8988T (cell line): ENCODE data around the gene DHRS11.

Experiments used
- DNase-seq: peaks from one replicate; pipeline ENCODE4 v3.0.0; 2011

The DHRS11 gene, protein sequence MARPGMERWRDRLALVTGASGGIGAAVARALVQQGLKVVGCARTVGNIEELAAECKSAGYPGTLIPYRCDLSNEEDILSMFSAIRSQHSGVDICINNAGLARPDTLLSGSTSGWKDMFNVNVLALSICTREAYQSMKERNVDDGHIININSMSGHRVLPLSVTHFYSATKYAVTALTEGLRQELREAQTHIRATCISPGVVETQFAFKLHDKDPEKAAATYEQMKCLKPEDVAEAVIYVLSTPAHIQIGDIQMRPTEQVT

DNA sequence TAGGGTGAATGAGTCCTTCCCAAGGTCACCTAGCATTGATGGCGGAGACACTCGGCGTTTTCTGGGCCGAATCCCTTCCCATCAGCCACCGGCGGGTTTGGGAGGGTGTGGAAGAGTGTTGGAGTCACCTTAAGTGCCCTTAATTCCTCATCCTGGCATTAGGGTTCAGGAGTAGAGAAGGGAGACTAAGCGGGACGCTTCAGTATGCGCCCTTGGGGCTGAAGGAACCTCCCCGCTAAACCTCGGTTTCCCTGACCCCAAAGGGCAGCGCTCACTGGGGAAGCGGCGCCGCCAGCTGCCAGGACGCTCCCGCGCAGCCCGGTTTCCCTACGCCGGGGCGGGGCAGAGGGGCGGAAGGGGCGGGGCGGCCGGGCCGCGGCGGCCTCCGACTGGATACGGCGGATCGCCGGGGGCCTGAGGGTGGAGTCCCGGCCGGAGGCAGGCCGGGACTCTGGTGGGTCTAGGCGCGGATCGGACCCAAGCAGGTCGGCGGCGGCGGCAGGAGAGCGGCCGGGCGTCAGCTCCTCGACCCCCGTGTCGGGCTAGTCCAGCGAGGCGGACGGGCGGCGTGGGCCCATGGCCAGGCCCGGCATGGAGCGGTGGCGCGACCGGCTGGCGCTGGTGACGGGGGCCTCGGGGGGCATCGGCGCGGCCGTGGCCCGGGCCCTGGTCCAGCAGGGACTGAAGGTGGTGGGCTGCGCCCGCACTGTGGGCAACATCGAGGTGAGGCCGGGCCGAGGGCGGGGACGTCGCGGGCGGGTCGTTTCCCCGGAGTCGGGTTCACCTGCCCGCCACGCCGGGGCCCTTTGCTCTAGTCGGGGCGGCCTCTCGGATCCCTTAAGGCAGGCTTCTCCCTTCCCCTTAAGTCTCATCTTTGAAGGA is at the start of gene DHRS11:
Gene DHRS11, plus strand, starts transcription at position 446 of the 882 bp plus-strand sequence. Its CDS starts 131 bp downstream, at position 577.
- DNase-seq, result peak; percentile 86

DNA sequence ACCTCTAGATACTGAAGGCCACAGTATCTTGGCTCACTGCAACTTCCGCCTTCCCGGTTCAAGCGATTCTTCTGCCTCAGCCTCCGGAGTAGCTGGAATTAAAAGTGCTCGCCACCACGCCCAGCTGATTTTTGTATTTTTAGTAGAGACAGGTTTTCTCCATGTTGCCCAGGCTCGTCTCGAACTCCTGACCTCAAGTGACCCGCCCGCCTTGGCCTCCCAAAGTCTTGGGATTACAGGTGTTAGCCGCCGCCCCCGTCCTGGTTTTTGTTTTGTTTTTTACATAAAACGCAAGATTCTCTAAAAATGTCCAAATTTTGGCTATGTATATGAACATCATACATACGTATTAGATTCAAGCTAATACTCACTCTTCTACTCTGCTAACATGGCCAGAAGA is 48.9 kb upstream of the DHRS11 start:
- no peak for DNase-seq

- DNase-seq, result no peak
Observed at GRCh38 chr17:36544044-36544306, 47.7 kb upstream of the DHRS11 start.

- DNase-seq, result peak; percentile 54
Observed at GRCh38 chr17:36544307-36545076, 47.2 kb upstream of the DHRS11 start, which contains the start of gene GGNBP2. Gene GGNBP2 (plus strand): TSS chr17:36544919. CDS start chr17:36545725, 806 bp downstream.

DNA sequence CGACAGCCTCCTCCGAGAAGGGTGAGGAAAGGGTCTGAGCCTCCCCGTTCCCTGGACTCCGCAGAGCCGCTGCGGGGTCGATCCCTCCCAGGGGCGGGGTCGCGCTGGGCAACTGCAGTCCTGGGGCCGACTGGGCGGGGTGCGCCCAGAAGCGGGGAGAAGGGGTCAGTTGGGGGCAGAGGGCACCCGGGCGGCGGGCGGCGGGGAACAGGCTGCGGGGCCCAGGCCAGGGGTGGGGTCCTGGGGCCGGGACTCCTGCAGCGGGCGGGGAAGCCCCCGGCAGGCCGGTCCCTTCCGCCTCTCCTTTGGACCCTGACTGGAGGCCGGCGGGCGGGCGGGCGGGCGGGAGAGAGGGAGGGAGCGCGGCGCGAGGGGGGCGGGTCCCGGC is 46.6 kb upstream of the DHRS11 start:
- no peak for DNase-seq

GRCh38 chr17:36545465-36546417 is 45.9 kb upstream of the DHRS11 start:
- peak; percentile 68 for DNase-seq

- no peak for DNase-seq
Observed at GRCh38 chr17:36546418-36547093, 45.1 kb upstream of the DHRS11 start.

DNA sequence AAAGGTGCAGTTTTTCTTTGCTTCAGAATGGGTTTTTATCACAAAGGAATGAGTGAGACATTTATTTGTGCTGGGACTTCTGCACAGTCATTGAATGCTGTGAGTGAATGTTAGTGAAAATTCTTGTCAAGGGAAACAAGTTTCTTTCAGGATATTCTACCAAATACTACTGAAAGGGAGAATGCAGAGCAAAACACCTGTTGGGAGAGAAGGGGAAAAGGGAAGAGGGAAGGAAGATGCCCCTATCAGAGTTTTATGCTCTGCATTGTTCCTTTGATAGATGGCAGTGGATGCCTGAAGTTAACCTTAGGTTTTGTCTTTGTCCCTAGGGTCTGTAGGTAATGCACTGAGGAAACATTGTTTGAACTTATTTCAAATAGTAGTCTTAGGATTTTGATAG is 43.9 kb upstream of the DHRS11 start:
- DNase-seq, result no peak

DNA sequence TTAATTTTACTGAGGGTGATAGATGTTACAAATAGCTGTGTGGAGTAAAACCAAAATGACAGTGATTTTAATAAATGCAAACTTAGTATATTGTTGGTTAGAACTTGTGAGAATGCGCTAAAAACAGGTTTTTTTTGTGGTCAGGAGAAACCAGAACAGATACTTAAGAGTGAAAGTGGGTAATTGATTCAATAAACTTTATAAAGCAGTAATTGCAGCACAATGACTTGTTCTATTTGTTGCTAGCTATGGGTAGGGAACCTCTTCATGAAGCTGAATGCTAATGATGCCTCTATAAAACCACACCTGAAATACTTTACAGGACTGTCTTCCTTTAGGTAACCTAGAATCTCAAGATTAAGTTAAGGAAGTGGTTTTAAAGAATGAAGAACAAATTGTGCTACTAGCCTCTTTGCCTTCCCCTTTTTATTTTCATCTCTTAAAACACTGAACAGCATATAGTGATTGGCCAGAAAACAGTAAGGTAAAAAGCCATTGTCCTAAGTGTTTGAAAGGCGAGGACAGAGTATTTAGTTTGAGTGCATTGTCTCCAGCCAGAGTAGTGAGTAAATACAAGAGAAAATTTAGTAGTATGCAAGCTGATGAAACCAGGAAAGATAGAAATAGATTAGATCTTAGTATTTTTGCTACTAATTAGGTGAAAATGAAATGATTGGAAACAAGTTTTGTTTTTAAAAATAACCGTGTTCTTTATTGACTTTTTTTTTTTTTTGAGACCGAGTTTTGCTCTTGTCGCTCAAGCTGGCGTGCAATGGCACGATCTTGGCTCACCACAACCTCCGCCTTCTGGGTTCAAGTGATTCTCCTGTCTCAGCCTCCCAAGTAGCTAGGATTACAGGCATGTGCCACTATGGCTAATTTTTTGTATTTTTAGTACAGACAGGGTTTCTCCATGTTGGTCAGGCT is 40.9 kb upstream of the DHRS11 start:
- no peak for DNase-seq

DNA sequence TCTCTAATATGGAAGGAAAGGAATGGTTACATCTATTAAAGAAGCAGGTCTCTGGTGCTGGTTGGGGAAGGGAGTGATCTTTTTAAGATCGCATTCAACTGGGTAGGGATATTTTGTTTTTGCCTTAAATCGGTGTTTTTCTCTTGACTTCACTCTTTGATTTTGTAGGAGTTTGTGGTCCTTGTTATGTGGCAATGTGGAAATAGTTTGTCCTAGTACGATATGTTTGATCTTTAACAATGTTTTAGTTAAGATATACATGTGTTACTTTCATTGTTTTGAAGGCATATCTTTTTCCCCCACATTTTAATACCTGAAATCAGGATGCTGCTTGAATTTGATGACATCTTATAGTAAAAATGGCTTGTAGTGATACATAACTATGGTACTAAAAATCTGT is 38.2 kb upstream of the DHRS11 start:
- no peak for DNase-seq

DNA sequence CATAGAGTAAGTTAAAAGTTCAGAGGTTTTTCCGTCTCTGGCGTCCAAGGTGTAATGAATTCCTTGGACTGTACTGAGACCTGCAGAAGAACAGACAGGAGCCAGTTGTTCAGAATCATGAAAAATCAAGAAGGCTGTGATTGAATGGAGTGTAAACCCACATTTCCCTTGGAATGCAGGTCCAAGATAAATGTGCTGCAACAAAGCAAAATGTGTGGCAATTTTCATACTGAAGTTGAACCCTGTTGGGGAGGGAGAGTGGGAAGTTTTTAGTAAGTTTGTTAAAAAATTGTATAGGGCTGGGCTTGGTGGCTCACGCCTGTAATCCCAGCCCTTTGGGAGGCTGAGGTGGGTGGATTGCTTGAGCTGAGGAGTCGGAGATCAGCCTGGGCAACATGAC is 25.6 kb upstream of the DHRS11 start:
- no peak for DNase-seq

GRCh38 chr17:36575028-36575427 is 16.7 kb upstream of the DHRS11 start:
- no peak for DNase-seq

DNA sequence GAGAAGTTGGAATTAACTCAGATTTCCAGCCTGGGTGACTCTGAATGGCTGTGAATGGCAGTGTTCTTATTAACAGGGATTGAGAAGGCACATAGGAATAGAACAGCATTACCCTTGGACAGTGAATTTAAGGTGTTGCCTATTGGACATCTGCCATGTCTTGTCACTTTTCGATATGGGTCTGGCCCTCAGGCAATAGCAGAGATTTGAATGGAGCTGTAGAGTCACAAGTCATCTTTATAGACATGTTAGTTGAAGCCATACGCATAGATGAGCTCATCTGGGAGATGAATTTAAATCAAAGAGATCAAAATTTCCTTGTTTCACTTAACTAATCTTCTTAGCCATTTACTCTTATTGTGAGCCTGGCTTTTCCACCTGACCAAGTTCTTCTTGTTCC is 14.9 kb upstream of the DHRS11 start:
- DNase-seq, result no peak

GRCh38 chr17:36578671-36579070 is 13.0 kb upstream of the DHRS11 start:
- DNase-seq, result no peak

DNA sequence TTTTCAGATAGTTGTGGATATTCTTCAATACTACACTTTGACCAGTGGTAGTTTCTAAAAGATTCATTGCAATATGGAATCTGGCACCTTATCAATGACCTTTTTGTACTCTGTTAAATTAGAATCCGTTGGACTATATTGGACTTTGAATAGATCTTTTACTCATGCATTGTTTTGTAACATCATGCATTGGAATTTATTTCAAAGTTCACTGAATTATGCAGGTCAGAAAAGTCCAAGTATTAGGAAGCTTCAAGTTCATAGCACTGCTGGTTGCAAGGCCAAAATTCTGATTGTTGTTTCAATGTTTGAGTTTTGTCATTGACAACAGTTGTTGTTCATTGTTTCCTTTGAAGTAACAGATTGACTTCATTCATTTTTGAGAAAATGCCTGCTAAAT is 7.9 kb upstream of the DHRS11 start:
- DNase-seq, result no peak

DNA sequence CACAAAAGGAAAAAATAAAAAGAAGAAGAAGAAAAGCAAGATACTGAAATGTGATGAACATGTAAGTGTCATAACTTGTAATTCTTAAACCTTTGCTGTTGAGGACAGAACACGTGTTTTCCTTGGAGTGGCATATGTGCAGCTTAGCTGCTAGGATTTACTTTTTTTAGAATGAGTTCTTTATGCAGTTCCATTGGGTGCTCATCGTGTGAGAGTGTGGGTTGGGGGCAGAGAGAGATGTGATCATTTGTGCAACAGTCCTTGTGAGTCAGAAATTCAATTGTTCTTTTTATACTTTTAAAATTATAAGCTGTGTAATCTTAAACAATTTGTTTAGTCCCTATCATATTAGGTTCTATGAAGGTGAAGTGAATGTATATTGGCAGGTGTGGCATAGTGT is 5.5 kb upstream of the DHRS11 start:
- no peak for DNase-seq

DNA sequence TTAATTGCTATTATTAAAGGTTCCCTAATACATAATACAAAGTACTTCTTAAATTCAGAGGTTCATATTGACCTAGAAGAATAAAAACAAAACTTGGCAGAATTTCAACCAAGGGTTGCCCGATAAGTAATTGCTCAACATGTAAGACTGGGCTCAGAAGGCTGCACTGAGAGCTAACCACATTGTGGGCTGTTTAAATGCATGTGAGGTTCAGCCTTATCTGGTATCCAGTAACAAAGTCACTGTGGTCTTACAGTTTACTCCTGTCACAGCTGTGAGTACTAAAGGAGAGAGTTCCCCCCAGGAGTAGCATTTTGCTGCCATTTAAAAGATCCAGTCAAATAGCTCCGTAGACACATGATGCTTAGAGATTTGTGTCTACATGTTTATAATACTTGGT is 1.6 kb upstream of the DHRS11 start:
- no peak for DNase-seq

DNA sequence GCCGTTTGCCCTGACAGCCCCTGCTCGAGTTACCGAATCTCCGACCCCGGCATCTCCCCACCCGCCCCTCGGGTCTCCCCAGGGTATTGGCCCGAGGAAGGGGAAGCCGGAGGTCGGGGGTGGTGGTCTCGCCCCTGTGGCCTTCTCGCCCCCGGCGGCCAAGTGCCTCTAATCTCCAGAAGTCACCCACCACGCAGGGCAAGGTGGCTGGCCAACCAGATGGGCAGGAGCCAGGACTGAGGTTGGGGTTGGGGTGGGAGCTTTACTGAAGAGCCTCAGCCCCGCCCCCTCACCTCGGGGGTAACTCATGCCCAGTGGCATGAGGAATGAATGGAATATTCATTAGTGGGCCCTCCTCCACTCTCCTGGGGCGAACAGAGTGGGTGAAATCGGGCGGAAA is 637 bp downstream of the DHRS11 start:
- no peak for DNase-seq

- DNase-seq, result no peak
Observed at GRCh38 chr17:36592716-36593321, 1.1 kb downstream of the DHRS11 start.

DNA sequence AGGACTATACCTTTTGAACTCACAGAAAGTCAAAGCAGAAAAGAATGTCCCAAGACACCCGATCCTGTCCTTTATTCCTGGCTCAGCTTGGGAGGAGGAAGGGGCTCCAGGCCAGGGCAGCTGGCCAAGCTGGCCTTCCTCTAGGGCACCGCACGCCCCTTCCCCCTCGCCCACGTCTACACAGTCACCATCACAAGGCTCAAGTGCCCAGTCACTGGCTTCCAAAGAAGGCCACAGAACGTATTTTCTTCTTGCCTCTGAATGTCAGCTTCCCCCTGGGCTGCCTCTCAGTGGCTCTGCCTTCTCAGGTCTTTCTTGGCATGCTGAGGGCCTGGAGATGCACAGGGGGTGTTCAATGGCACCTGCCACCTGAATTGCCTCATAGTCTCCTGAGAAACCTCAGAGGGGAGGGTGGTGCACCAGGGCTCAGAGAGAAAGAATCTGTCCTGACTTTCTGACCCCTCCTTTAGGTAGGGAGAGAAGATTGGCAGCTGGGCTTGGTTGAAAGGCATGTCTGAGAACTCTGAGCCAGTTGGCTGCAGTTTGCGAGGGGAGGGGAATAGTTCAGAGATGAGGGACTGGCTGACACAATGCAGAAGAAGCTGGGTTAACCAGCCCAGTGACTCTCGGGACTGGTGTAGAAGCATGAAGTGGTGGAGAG is 2.1 kb downstream of the DHRS11 start:
- no peak for DNase-seq
